Measurements from ENCODE around the gene RAD18. TPM values are rescaled to one million over a fixed set of nuclear protein-coding genes. Genes with fewer than 3 reads are reported as not detected.

Gene RAD18, protein sequence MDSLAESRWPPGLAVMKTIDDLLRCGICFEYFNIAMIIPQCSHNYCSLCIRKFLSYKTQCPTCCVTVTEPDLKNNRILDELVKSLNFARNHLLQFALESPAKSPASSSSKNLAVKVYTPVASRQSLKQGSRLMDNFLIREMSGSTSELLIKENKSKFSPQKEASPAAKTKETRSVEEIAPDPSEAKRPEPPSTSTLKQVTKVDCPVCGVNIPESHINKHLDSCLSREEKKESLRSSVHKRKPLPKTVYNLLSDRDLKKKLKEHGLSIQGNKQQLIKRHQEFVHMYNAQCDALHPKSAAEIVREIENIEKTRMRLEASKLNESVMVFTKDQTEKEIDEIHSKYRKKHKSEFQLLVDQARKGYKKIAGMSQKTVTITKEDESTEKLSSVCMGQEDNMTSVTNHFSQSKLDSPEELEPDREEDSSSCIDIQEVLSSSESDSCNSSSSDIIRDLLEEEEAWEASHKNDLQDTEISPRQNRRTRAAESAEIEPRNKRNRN
- 9.4 and 24.6 TPM in 2 replicates for total RNA-seq

DNA sequence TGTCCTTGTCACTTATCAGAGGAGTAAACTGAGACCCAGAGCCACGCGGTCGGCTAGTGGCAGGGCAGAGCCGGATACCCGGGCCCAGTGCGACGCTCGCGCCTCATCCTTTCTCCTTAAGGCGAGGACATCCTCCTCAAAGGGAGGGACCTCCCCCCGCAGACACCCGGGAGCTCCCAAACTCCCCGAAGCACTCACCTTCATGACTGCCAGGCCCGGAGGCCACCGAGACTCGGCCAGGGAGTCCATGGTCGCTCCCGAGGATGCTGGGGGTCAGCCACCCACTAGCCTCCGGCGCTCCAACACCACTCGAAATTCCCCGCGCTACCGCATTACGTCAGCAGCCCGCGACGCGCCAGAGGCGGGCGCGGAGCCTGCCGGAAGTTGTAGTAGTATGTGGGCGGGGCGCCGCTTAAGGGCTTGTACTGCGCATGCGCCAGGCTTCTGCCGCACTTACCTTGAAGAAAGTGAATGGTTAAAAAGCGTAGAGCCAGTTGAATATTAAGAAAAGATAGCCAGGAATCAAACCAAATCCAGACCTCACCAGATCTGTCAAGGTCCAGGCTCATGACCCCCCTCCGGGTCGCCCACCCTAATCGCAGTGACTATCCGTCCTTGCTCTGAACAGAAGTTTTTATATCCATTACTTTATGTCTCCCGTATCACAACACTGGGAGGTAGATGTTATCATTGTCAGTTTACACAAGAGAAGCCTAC is at the start of gene RAD18:
Gene RAD18 (minus strand): TSS at position 336 of the 717 bp plus-strand sequence. CDS start 87 bp downstream, at position 249.

Other genes with a start within 250 kb of the RAD18 start
- gene CAV3, start 229.7 kb downstream of the RAD18 start, total RNA-seq: not detected in 2 replicates
- gene OXTR, start 193.9 kb downstream of the RAD18 start, total RNA-seq: 8.9 and 12.1 TPM in 2 replicates